GM12892 (cell line): ENCODE data around the gene MMAB.

Experiments used
- POLR2A ChIP-seq: IDR thresholded peaks from 2 replicates; pipeline ENCODE4 v1.6.1; 2011; ENCODE audit warnings: low read depth, low read length, control low read depth
- TAF1 ChIP-seq: IDR thresholded peaks from 2 replicates; pipeline ENCODE4 v1.6.1; 2011; ENCODE audit warnings: low read depth, mild to moderate bottlenecking, control low read depth, low read length, borderline replicate concordance

DNA sequence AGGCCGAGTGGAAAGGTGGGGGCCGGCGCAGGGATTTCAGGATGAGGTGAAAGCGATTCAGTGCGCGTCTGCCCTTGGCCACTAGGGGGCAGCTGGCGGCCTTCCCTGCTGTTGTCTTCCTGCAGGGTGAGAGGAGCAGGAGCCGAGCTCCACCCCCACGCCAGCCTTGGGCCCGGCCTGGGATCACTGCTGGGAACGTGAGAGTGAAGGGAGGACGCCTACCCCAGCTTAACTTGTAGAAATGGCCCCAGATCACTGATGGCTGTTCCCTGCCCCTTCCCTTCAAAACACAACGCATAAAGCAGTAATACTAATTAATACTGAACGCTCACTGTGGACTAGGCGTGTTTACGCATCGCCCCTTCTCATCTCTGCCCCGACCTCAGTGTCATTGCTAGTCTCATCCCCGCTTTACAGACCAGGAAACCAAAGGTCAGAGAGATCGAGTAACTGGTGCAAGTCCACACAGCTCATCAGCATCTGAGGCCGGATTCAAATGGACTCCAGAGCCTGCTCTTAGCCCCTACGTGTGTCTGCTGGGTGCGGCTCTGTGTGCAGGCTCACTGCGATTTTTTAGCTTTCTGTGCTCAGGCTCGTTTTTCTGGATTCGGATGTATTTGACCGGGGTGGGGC, 24.6 kb upstream of the MMAB start:
- TF ChIP-seq TAF1 = no peak
- no peak for TF ChIP-seq POLR2A
